GM12878 (cell line): ENCODE results near the gene HEATR9. TPM values are rescaled to one million over a fixed set of nuclear protein-coding genes. Genes with fewer than 3 reads are reported as not detected.

Experiments used
- ATAC-seq: fragments of 200-7000 bp; cut with Tn5 transposase; 3 replicates; pipeline ENCODE4 v1.9.1; 2020; ENCODE audit warnings: mild to moderate bottlenecking, moderate library complexity
- BruUV-seq: library from RNA; stranded (reverse); fragments of 400-500 nt; replicated peaks from 2 replicates; lab custom pipeline; 2021; lab: Mats Ljungman, UMichigan
- CTCF ChIA-PET: fragments of 300-600 bp; sonication (Branson Sonifier 250); formaldehyde crosslinking; extraction: SDS; loops from one replicate; lab custom pipeline; 2021; ENCODE audit warnings: inconsistent platforms; lab: Yijun Ruan, JAX
- POLR2A ChIA-PET: fragments of 350-600 bp; formaldehyde crosslinking; extraction: SDS; loops from one replicate; lab custom pipeline; 2021; ENCODE audit warnings: inconsistent platforms; lab: Charles Lee
- RAD21 ChIA-PET: fragments of 300-600 bp; sonication (Branson Sonifier 250); formaldehyde crosslinking; loops from one replicate; lab custom pipeline; 2023; ENCODE audit warnings: antibody characterized with exemption; ENCODE audit not compliant: unreplicated experiment; lab: Charles Lee
- SMC1A ChIA-PET: fragments of 300-600 bp; sonication (Branson Sonifier 250); formaldehyde crosslinking; loops from one replicate; lab custom pipeline; 2023; ENCODE audit not compliant: unreplicated experiment, uncharacterized antibody; lab: Charles Lee
- DNase-seq: peaks from one replicate; pipeline ENCODE4 v3.0.0-alpha.2; 2011; ENCODE audit warnings: low read depth, low spot score
- FAIRE-seq: peaks from 3 replicates; lab custom pipeline; 2011; peaks lifted over from hg19 to GRCh38; lab: Jason Lieb, UNC
- H2AFZ ChIP-seq: 2 replicates; pipeline ENCODE4 v1.6.0; 2011; ENCODE audit warnings: low read depth, low read length, control low read depth; ENCODE audit not compliant: control insufficient read depth
- H3K27ac ChIP-seq: 2 replicates; pipeline ENCODE4 v1.5.1; 2011; ENCODE audit warnings: control low read depth; ENCODE audit not compliant: control insufficient read depth, insufficient read depth
- H3K27me3 ChIP-seq, 2 experiments: replicated peaks in 1 of 2; 2 replicates each; pipeline versions ENCODE4 v1.6.0 to v1.6.1; 2011; ENCODE audit warnings: low read length in 1 of 2; ENCODE audit not compliant: control insufficient read depth in 2 of 2, insufficient read depth in 2 of 2
- H3K36me3 ChIP-seq, 2 experiments: 2 replicates each; pipeline ENCODE4 v1.5.1; 2011; ENCODE audit warnings: low read length in 1 of 2; ENCODE audit not compliant: control insufficient read depth in 2 of 2, insufficient read depth in 2 of 2
- H3K4me1 ChIP-seq: 2 replicates; pipeline ENCODE4 v1.6.1; 2011; ENCODE audit warnings: mild to moderate bottlenecking, low read length, moderate library complexity, mixed read lengths; ENCODE audit not compliant: control insufficient read depth, insufficient read depth
- H3K4me2 ChIP-seq: 2 replicates; pipeline ENCODE4 v1.6.0; 2011; ENCODE audit warnings: control low read depth; ENCODE audit not compliant: control insufficient read depth, insufficient read depth
- H3K4me3 ChIP-seq: fragments of 200-600 bp; sonication (generic); 2 replicates; pipeline ENCODE4 v1.5.1; 2016
- H3K79me2 ChIP-seq: 2 replicates; pipeline ENCODE4 v1.6.0; 2011; ENCODE audit warnings: low read length; ENCODE audit not compliant: control insufficient read depth, insufficient read depth
- H3K9ac ChIP-seq: 2 replicates; pipeline ENCODE4 v1.8.0; 2011; ENCODE audit warnings: low read length, control low read depth, mixed read lengths; ENCODE audit not compliant: control insufficient read depth, insufficient read depth
- H3K9me3 ChIP-seq: replicated peaks from 3 replicates; pipeline ENCODE4 v1.5.1; 2011; ENCODE audit warnings: mild to moderate bottlenecking, low read length; ENCODE audit not compliant: control insufficient read depth, insufficient read depth
- H4K20me1 ChIP-seq: 2 replicates; pipeline ENCODE4 v1.6.0; 2011; ENCODE audit not compliant: control insufficient read depth, insufficient read depth
- EED ChIP-seq: sonication (generic); IDR thresholded peaks from 2 replicates; pipeline ENCODE4 v1.6.1; 2016; ENCODE audit warnings: antibody characterized with exemption, low read depth
- PRDM15 ChIP-seq: fragments of 450-650 bp; formaldehyde crosslinking; IDR thresholded peaks from 2 replicates; pipeline ENCODE4 v1.4.0; 2020; ENCODE audit warnings: mild to moderate bottlenecking, moderate library complexity
- RAD21 ChIP-seq: IDR thresholded peaks from 2 replicates; pipeline ENCODE4 v1.6.1; 2011; ENCODE audit warnings: mild to moderate bottlenecking, low read depth, low read length, moderate library complexity; ENCODE audit not compliant: insufficient read depth
- SMAD5 ChIP-seq: IDR thresholded peaks from 2 replicates; pipeline ENCODE4 v1.6.1; 2016; ENCODE audit warnings: antibody characterized with exemption, low read depth
- WGBS: methylation state at CpG from one replicate; pipeline ENCODE4 v1.1.6; 2016; ENCODE audit warnings: low lambda C conversion rate; ENCODE audit not compliant: insufficient replicate concordance, insufficient coverage; ENCODE audit errors: missing lambda C conversion rate; 5-methylcytosine and 5-hydroxymethylcytosine counted together
- in situ Hi-C: fragments of 300-500 bp; cut with MboI; formaldehyde crosslinking; loops from 9 replicates; pipeline ENCODE4 v1.14.3; 2018; ENCODE audit warnings: mixed read lengths
- intact Hi-C: fragments of 100-400 bp; cut with micrococcal nuclease; formaldehyde crosslinking; loops from one replicate; pipeline ENCODE4 v1.14.2; 2022; ENCODE audit not compliant: unreplicated experiment
- polyA plus RNA-seq, 11 experiments: library from polyadenylated mRNA; depleted of rRNA in 4 of 11; unstranded in 6 of 11; stranded (reverse) in 5 of 11; fragments of >200 nt; fragmentation: Nextera tagmentation in 4 of 11; fragmentation: Illumina TruSeq in 1 of 11; extraction: Ambion mirVana in 4 of 11; extraction: Trizol in 1 of 11; gene quantifications; 1 replicate in 1 of 11; 2 replicates in 10 of 11; pipeline versions ENCODE4 v1.2.1 to v1.2.3, GENCODE V29; 2011 to 2016; ENCODE audit warnings: inconsistent platforms in 2 of 11, missing spikeins in 2 of 11, low read depth in 1 of 11
- total RNA-seq, 4 experiments: library from RNA; depleted of rRNA in 3 of 4; stranded (reverse); fragments of >200 nt in 3 of 4; fragmentation: Illumina TruSeq in 1 of 4; extraction: Trizol in 1 of 4; gene quantifications; 2 replicates each; pipeline versions ENCODE4 v1.2.1 to v1.2.3, GENCODE V29; 2013 to 2021

Gene HEATR9
- total and polyA plus RNA-seq, 10 of the 15 experiments (the other 5 are each of a cell fraction or from before 2014, with no cell fraction given) = 0.04 to 0.43 (median 0.13) TPM; not detected in 2

GRCh38 chr17:35907691-35908090 is 39.0 kb upstream of the HEATR9 start:
- H2AFZ ChIP-seq = no peak overlapping the region
- H3K4me2 ChIP-seq = no peak overlapping the region
- no peaks in the 10 kb centered on the region for H3K4me1 ChIP-seq
- TF ChIP-seq SMAD5 = no peak
- TF ChIP-seq, all 136 proteins: peak for 0
- intact Hi-C loops (no loop called here), in situ Hi-C loops (no loop called here)
- FAIRE-seq (no peak), ATAC-seq (no peak), DNase-seq (no peak)
- Histone ChIP-seq H4K20me1 (no peaks in the 10 kb centered on the region), H3K79me2 (no peaks in the 10 kb centered on the region), H3K4me3 (no peak overlapping the region), H3K27me3 (no peaks in the 10 kb centered on the region), H3K27ac (no peak overlapping the region), H3K9ac (no peak overlapping the region), H3K36me3 (no peaks in the 10 kb centered on the region), H3K9me3 (no peaks in the 10 kb centered on the region)
- SMC1A ChIA-PET = interaction anchor here (1.0 to 2.0 kb wide), 4 partner anchors 9 to 34 kb away, joined by 3 to 6 read pairs (median 3); no protein-coding TSS in a partner anchor
- no TSS peak for BruUV-seq
- WGBS = 37% methylated on average over 5 of the region's 5 CpGs
- POLR2A ChIA-PET = no interaction called here
- CTCF ChIA-PET = interaction anchor here (0.8 to 1.5 kb wide), 4 partner anchors 15 to 58 kb away, joined by 3 to 5 read pairs (median 4); no protein-coding TSS in a partner anchor
- RAD21 ChIA-PET = interaction anchor here (1.1 kb wide), 1 partner anchor 31 kb away, joined by 3 read pairs; no protein-coding TSS in a partner anchor

- Histone ChIP-seq H3K36me3 (no peaks in the 10 kb centered on the region), H3K4me3 (no peak overlapping the region), H3K27me3 (no peaks in the 10 kb centered on the region), H3K9ac (no peak overlapping the region), H3K4me2 (no peak overlapping the region), H3K9me3 (no peaks in the 10 kb centered on the region), H3K27ac (no peak overlapping the region), H2AFZ (no peak overlapping the region), H4K20me1 (no peaks in the 10 kb centered on the region), H3K79me2 (no peaks in the 10 kb centered on the region), H3K4me1 (no peaks in the 10 kb centered on the region)
- SMC1A ChIA-PET = interaction anchor here (1.0 to 2.0 kb wide), 5 partner anchors 8 to 52 kb away, joined by 3 to 6 read pairs (median 3); no protein-coding TSS in a partner anchor
- in situ Hi-C loops = no loop called here
- intact Hi-C loops = no loop called here
- no peak for FAIRE-seq
- BruUV-seq = no TSS peak
- TF ChIP-seq EED (no peak), RAD21 (peak; percentile 25; the same call in 1 of the 2 replicates), PRDM15 (CRISPR knock-in tag) (no peak)
- DNase-seq = no peak
- RAD21 ChIA-PET = interaction anchor here (1.1 kb wide), 1 partner anchor 31 kb away, joined by 3 read pairs; no protein-coding TSS in a partner anchor
- no peak for ATAC-seq
- CTCF ChIA-PET = interaction anchor here (0.8 to 1.5 kb wide), 5 partner anchors 15 to 58 kb away, joined by 3 to 5 read pairs (median 3); no protein-coding TSS in a partner anchor
- POLR2A ChIA-PET = no interaction called here
- 28% methylated on average over 3 of the region's 3 CpGs for WGBS
These were observed 38.4 kb upstream of the HEATR9 start for GRCh38 chr17:35906926-35907637.
